Measurements from ENCODE around the gene GNPAT.

- TF ChIP-seq EZH2 (IDR thresholded peaks at IDR 0.05; ENCODE audit: insufficient read depth, poor library complexity, severe bottlenecking) (no peak), EZH2phosphoT487 (IDR thresholded peaks at IDR 0.05; ENCODE audit: insufficient read depth, low read depth) (no peak)
Measured at GRCh38 chr1:231260351-231260750, 19.3 kb downstream of the GNPAT start.
